GM18505 (cell line): ENCODE data around the gene PRKCE.

Experiments used
- ATAC-seq: cut with Tn5 transposase; IDR thresholded peaks from one replicate; pipeline ENCODE4 v1.9.1; 2021; ENCODE audit not compliant: unreplicated experiment
- POLR2A ChIP-seq: IDR thresholded peaks from 4 replicates; pipeline ENCODE4 v1.6.1; 2011; ENCODE audit warnings: borderline replicate concordance; ENCODE audit not compliant: insufficient read depth, insufficient read length; ENCODE audit errors: extremely low read depth

The PRKCE gene

DNA sequence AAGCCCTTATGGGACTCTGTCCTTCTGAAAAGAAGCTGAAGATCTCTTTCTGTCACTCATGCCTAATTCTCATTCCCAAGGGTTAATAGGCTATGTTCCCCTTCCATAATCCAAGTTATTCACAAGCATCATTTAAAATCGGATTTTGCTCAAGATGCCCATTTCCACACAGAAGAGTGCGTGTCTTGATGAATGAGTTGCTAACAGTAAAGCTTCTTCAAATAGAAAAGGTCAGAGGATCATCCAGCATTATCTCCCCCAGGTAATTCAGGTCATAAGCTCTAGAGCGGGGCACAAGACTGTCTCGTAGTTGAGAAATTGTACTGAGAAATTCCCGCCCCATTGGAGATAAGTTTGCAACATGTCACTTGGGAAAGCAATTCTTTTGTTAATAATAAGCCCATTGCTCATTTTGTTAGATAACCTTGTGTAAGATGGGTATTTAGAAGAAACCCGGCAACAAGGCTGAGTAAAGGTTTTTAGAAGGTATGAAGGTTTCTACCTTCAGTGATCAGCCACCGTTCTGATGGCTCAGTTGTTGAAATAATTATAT is 355.1 kb downstream of the PRKCE start:
- no peak for ATAC-seq
- no peak for TF ChIP-seq POLR2A

DNA sequence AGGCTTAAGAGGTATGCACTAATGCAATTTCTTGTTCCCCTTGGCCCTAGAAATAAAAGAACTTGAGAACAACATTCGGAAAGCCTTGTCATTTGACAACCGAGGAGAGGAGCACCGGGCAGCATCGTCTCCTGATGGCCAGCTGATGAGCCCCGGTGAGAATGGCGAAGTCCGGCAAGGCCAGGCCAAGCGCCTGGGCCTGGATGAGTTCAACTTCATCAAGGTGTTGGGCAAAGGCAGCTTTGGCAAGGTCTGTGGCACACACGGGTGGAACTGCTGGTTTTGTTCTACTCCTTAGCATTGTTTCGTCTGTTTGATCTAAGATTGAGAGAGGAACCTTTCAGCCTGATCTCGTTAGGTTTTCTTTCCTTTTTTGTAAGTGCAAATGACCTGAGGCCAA is 355.9 kb downstream of the PRKCE start:
- no peak for ATAC-seq
- no peak for TF ChIP-seq POLR2A

DNA sequence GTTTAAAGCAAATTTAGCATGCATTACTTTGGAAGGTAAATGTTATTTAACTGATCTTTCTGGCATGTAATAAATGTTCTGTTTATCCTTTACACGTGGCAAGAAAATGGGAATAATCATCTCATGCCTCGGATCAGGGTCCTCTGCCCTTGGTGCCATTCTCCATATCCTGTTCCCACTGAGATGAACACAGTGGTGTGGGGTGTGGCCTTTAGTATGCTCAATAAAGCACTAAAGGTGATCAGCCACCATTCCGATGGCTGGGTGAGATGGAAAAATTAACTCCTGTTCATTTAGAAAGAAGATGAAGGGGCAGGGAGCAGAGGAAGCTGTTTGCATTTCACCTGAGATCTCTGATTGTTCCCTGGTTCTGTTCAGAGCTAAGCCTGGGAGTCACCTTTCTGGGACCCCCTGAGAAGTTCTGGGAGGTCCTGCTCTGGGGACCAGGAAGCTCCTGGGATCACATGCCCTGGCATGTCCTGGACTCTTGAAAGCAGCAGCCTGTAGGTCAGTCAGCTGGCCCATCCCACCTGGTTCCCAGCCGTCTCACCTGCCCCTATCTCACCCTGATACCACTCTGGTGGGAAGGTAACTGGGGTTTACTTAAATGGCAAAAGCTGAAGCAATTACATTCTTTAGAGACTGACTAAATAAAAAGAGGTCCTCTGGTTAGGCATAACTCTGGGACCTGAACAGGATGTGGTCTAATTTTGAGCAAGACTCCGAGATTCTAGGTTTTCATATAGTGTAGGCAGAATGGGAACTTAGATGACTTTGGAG is 356.8 kb downstream of the PRKCE start:
- ATAC-seq: no peak
- no peak for TF ChIP-seq POLR2A

DNA sequence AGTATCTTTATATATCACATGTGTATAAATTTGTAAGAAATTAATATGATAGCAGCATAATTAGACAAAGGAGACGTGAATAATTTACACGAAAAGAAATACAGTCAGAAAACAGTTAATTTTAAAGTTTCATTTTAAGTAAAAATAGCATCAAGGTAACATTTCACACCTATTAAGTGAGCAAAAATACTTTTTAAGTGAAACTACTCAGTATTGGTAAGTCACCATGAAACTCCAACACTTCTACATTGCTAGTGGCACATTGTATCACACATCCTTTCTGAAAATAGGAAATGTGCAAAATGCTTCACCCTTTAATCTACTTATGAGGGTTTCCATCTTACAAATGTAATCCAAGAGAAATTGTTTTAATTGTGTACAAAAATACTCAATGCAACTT is 357.8 kb downstream of the PRKCE start:
- TF ChIP-seq POLR2A: no peak
- no peak for ATAC-seq

DNA sequence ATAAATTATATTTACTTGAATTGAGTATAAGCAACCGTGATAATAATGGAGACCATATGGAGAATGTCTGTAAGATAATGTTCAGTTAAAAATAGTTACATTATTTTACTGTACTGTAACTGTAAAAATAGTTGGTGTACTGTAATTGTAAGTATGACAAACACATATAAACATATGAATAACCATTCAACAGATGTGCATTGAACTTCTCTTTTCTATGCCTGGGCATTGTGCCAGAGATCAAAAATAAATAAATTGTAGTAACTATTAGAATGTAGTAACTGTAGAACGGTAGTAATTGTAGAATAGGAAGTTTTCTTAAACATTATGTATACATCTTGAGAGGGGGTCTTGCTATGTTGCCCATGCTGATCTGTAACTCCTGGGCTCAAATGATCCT is 358.3 kb downstream of the PRKCE start:
- TF ChIP-seq POLR2A: no peak
- ATAC-seq: no peak

DNA sequence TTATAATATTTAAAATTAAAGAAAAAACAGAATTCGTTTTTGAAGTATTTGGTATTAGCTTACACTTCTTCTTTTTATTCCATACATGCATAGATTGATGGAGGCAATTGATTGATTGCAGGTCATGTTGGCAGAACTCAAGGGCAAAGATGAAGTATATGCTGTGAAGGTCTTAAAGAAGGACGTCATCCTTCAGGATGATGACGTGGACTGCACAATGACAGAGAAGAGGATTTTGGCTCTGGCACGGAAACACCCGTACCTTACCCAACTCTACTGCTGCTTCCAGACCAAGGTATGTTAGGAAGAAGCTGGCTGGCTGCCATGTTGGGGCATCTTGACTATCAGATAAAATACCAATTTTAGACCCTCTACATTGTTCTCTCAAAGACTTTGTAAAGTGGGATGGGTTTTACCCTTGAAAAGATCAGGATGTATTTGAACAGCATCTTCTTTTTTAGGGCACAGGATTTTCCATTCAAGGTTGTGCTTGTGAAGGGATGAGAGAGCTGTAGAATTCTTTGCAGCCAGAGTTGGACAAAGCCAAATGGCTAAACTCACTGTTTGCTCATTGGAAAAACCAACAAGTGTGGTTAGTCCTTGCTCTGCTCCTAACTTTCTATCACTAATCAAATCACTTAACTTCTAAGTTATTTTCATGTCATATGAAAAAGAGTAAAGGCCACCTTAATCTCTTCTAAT is 358.9 kb downstream of the PRKCE start:
- no peak for TF ChIP-seq POLR2A
- ATAC-seq: no peak

DNA sequence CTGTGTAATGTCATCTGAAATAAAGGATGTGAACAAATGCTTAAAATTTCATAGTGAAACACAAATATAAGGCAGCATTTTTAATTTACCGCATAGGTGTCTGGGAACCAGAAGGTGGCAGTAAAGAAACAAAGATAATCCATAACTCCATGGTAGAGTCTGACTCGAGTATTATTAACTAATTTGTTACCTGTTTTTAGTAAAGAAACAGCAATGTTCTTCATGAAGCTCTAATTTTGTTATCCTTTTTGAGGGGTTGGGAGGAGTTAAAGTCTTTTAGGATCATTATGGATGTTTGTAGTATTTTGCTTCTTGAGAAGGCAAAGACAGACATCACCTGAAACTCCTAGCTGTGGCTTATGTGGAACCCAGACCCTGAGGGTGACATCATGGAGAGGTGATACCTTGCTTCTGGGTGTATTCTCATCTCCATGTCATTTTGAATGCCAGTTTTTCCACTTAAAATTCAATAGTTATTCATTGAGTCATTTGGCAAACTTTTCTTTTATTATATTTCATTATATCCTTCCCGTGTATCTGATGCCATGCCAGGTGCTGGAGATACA is 359.5 kb downstream of the PRKCE start:
- ATAC-seq: no peak
- no peak for TF ChIP-seq POLR2A

DNA sequence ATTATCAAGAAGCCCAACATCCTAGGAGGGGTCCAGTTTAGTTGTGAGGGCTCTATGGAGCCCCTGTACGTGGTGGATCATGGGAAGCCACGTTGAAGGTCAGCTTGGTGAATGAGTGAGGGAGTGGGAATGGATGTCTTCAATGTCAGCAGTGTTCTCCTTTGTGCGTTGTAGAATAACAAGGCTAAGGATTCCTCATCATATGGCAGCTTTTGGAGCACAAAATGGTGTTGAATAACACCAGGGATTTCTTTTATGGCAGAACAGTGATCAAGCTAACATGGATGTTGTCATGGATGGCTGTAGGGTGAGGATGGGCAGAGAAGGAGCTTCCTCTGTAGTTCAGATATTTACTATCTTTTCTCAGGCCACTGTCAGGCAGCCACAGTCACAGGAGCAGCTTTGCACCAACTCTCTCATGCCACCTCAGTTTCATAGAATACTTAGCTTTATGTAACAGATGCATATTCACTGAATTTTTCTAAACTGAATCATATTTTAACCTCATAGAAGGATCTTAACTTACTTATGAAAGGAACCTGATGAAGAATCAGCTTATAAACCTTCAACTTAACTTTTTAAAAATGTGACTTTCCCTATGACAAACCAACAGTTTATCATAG is 361.3 kb downstream of the PRKCE start:
- ATAC-seq: no peak
- no peak for TF ChIP-seq POLR2A

DNA sequence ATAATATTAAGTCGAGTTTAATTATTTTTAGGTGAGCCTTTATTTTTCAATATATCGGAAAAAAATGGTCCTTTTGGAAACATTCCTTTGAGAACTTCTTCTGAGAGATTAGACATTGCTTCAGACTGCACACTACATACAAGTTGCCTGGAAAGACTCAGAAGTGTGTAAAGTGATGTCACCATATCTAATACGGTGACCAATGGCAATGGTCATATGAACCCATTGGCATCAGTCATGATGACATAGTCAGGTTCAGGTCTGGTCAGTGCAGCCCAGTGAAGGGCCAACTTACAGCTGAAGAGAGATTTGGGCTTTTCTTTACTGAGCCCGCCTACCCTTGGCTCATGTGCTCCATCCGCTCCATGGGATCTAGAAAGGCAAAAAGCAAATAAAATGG is 362.3 kb downstream of the PRKCE start:
- no peak for TF ChIP-seq POLR2A
- ATAC-seq: no peak

DNA sequence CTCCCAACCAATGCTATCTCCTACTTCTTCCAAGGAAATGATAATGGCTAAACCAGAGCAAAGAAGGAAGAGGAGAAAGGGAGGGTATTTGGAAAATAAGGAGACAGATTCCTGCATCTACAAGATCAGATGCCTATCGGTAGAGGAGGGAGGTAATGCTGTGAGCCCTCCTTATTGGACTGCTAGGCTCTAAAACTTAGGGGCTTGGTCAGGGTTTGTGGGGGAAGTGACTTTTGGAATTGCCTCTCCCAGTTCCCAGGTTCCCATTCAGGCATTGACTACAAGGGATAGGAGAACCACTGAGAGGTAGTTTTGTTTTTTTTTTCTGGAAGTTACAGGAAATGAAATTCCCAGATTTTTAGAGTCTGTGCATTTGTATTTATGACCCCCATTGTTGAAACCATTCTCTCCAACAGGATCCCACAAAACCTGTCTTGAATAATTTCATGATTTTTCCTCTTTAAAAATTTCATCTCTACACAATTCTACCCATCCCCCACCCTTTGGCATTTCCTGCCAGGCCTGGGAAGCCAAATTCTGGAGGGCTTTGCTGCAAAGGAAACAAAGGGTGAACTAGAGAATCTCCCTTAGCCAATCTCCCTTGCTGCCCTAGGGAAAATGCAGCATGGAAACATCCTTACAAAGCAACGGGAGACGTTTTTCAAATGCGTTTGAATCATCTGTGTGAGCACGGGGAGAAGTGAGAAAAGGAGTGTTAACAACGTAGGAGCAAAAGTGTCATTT is 363.6 kb downstream of the PRKCE start:
- no peak for ATAC-seq
- TF ChIP-seq POLR2A: no peak

DNA sequence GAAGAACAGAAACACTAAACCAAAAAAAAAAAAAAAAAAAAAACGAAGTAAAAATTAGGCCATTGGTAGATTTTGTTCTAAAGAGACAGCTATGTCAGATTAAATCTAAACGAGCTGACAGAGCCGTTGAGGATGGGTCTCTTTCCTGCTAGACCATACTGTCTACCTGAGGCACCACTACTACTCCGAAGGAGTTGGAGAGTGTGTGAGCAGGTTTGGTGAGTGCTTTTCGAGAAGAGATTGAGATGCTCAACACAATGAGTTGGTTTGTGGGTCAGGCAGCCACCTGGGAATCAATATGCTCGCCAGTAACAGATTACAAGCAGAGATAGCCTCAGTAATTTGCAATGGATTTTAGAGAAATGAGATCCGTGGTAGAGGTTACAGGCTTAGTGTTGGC is 364.2 kb downstream of the PRKCE start:
- ATAC-seq: no peak
- TF ChIP-seq POLR2A: no peak

DNA sequence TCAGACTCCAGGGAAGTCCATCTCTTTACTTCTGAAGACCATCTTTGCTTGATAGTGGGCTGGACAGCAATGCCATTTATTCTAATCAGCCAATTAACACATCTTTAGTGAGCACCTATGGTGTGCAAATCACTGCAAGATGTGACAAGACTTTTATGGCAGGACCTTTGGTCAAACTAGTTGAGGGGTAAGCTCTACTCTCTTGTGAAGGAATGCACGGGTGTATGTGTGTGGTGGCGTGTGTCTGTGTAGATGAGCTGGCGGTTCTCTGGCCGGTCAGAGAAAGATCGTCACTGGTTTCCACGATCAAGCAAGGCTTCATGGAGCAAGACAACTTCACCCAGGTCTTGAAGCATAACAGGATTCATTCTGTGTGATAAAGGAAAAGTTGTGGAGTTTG is 364.6 kb downstream of the PRKCE start:
- no peak for TF ChIP-seq POLR2A
- ATAC-seq: no peak

DNA sequence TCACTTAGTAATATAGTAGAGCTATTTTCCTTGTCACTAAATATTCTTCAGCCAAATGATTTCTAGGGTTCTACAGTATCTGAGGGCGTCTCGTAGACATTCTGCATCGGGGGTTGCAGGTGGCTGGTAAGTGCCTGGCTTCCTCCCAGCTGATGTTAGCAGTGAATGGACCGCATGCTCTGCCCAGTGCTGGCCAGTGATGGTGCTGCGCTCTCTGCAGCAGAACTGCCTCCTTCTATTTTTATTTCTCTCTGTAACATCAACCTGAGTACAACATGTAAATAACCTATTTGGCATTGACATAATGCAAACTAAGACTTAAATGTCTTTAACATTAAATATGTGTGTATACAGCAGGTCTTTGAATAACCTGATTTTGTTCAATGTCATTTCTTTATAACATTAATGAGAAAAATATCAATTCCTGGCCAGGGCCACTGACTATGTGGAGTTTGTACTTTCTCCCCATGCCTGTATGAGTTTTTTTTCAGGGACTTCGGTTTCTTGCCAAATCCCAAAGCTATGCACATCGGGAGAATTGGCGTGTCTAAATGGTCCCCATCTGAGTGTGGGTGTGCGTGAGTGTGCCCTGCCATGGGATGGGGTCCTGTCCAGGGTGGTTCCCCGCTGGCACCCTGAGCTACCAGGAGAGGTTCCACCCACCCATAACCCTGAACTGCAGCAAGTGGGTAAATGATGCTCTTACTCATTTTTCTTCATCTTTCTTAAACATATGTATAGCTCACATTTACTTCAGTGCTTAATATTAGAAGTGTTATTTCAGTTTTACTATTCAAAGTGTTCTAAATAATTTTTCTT is 367.5 kb downstream of the PRKCE start:
- TF ChIP-seq POLR2A: no peak
- no peak for ATAC-seq

DNA sequence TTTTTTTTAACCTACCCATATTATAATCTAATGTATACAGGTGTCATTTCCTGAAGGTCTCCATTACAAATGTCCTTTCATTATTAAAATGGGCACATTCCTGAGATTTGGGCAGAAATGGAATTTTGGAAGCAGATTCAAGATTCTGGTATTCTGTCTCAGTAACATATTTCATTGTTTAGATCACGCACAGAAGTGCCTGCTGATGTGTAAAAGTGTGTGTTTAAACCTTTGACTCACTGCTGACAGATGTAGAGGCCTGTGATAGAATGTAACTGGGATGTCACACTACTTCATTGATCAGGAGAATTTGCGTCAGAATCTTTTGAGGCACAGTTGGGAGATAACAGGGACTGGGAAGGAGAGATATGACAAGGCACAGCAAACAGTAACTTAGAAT is 368.9 kb downstream of the PRKCE start:
- no peak for TF ChIP-seq POLR2A
- no peak for ATAC-seq
